GM21717 (cell line): ENCODE measurements around the gene RHEX.
"Not testable (repeated sequence)": the region's sequence is repeated elsewhere in the genome, so short reads cannot be mapped to it uniquely, and the experiment has no call there.

Source experiments
- ATAC-seq: cut with Tn5 transposase; IDR thresholded peaks from one replicate; pipeline ENCODE4 v1.9.1; 2021; ENCODE audit warnings: mild to moderate bottlenecking, moderate library complexity; ENCODE audit not compliant: unreplicated experiment

The RHEX gene

GRCh38 chr1:206052919-206053610 is at the start of gene RHEX:
TSS of gene RHEX (plus strand) at chr1:206053173. CDS start at chr1:206097829, 44,656 bp downstream.
- not testable (repeated sequence) for ATAC-seq

- ATAC-seq, result no peak
These were observed 48.8 kb upstream of the RHEX start for GRCh38 chr1:206003854-206004800.

GRCh38 chr1:206004826-206005225 is 48.1 kb upstream of the RHEX start:
- no peak for ATAC-seq

- no peak for ATAC-seq
These were observed 47.7 kb upstream of the RHEX start for GRCh38 chr1:206005234-206005633.

- ATAC-seq, result no peak
These were observed 47.2 kb upstream of the RHEX start for GRCh38 chr1:206005778-206006180.

- ATAC-seq, result no peak
These were observed 46.0 kb upstream of the RHEX start for GRCh38 chr1:206006946-206007345.

- ATAC-seq, result no peak
These were observed 42.9 kb upstream of the RHEX start for GRCh38 chr1:206010060-206010459.

- no peak for ATAC-seq
These were observed 41.9 kb upstream of the RHEX start for GRCh38 chr1:206011057-206011456.

GRCh38 chr1:206012086-206012859 is 40.7 kb upstream of the RHEX start:
- ATAC-seq, result peak; percentile 95

GRCh38 chr1:206013026-206013795 is 39.8 kb upstream of the RHEX start:
- ATAC-seq, result no peak

GRCh38 chr1:206014601-206015000 is 38.4 kb upstream of the RHEX start:
- ATAC-seq, result no peak

GRCh38 chr1:206015071-206015470 is 37.9 kb upstream of the RHEX start:
- no peak for ATAC-seq

- ATAC-seq, result no peak
These were observed 32.5 kb upstream of the RHEX start for GRCh38 chr1:206020393-206021007.

- no peak for ATAC-seq
These were observed 31.9 kb upstream of the RHEX start for GRCh38 chr1:206021008-206021625.

GRCh38 chr1:206021626-206022365 is 31.2 kb upstream of the RHEX start:
- no peak for ATAC-seq

GRCh38 chr1:206022766-206023165 is 30.2 kb upstream of the RHEX start:
- no peak for ATAC-seq

- ATAC-seq, result no peak
These were observed 29.3 kb upstream of the RHEX start, which contains the start of gene CTSE for GRCh38 chr1:206023695-206024094. TSS of gene CTSE (minus strand) at chr1:206023895. CDS start at chr1:206023791, 104 bp downstream.

GRCh38 chr1:206025283-206025820 is 27.6 kb upstream of the RHEX start:
- no peak for ATAC-seq
